IMR-90 (cell line): ENCODE results near the gene ROR2. TPM values are rescaled to one million over a fixed set of nuclear protein-coding genes. Genes with fewer than 3 reads are reported as not detected.

Experiments used
- ATAC-seq: fragments of 200-7000 bp; cut with Tn5 transposase; 2 replicates; pipeline ENCODE4 v1.9.1; 2020; ENCODE audit warnings: low read depth, mild to moderate bottlenecking, moderate library complexity
- BruUV-seq: library from RNA; stranded (reverse); fragments of 400-500 nt; replicated peaks from 2 replicates; lab custom pipeline; 2021; lab: Mats Ljungman, UMichigan
- CTCF ChIA-PET: fragments of 300-600 bp; formaldehyde crosslinking; extraction: SDS; loops from one replicate; lab custom pipeline; 2021; ENCODE audit warnings: antibody characterized with exemption; lab: Yijun Ruan, JAX
- POLR2A ChIA-PET: fragments of 300-600 bp; sonication (Branson Sonifier 250); formaldehyde crosslinking; loops from one replicate; lab custom pipeline; 2022; ENCODE audit warnings: antibody characterized with exemption; ENCODE audit not compliant: unreplicated experiment; lab: Charles Lee
- DNase-seq: peaks from one replicate; pipeline ENCODE4 v3.0.0; 2013
- H2AFZ ChIP-seq: replicated peaks from 2 replicates; pipeline ENCODE3; 2013; ENCODE audit warnings: low read length, mild to moderate bottlenecking; ENCODE audit not compliant: poor library complexity
- H2AK5ac ChIP-seq: 2 replicates; pipeline ENCODE4 v1.6.1; 2013; ENCODE audit warnings: low read depth, low read length, inconsistent platforms
- H2AK9ac ChIP-seq: replicated peaks from 2 replicates; pipeline ENCODE3; 2013; ENCODE audit warnings: mild to moderate bottlenecking, low read depth, low read length, moderate library complexity; ENCODE audit not compliant: poor library complexity
- H2BK120ac ChIP-seq: 2 replicates; pipeline ENCODE4 v1.6.1; 2013; ENCODE audit warnings: low read depth, low read length, inconsistent platforms
- H2BK15ac ChIP-seq: 3 replicates; pipeline ENCODE4 v1.6.1; 2013; ENCODE audit warnings: low read depth, low read length, inconsistent platforms
- H2BK20ac ChIP-seq: 2 replicates; pipeline ENCODE4 v1.6.1; 2013; ENCODE audit warnings: low read depth, mild to moderate bottlenecking, inconsistent platforms, low read length, moderate library complexity
- H2BK5ac ChIP-seq: 2 replicates; pipeline ENCODE4 v1.6.1; 2013; ENCODE audit warnings: mild to moderate bottlenecking, low read depth, low read length, inconsistent platforms; ENCODE audit not compliant: poor library complexity, severe bottlenecking
- H3K14ac ChIP-seq: replicated peaks from 2 replicates; pipeline ENCODE4 v1.6.1; 2013; ENCODE audit warnings: low read depth, low read length, inconsistent platforms
- H3K18ac ChIP-seq: 2 replicates; pipeline ENCODE4 v1.6.1; 2013; ENCODE audit warnings: low read depth, low read length, control low read depth
- H3K23ac ChIP-seq: 2 replicates; pipeline ENCODE4 v1.6.1; 2013; ENCODE audit warnings: low read depth, low read length, inconsistent platforms
- H3K27ac ChIP-seq: 2 replicates; pipeline ENCODE4 v1.5.1; 2013; ENCODE audit warnings: mild to moderate bottlenecking, control low read depth, low read length; ENCODE audit not compliant: insufficient read depth
- H3K27me3 ChIP-seq: 2 replicates; pipeline ENCODE4 v1.6.1; 2013; ENCODE audit warnings: low read length; ENCODE audit not compliant: control insufficient read depth, insufficient read depth
- H3K36me3 ChIP-seq: 2 replicates; pipeline ENCODE4 v1.6.1; 2013; ENCODE audit warnings: low read length, mixed read lengths; ENCODE audit not compliant: control insufficient read depth, insufficient read depth
- H3K4ac ChIP-seq: 2 replicates; pipeline ENCODE4 v1.6.1; 2013; ENCODE audit warnings: low read depth, low read length, inconsistent platforms
- H3K4me1 ChIP-seq: 2 replicates; pipeline ENCODE4 v1.6.1; 2013; ENCODE audit warnings: low read length, mixed read lengths; ENCODE audit not compliant: control insufficient read depth, insufficient read depth
- H3K4me2 ChIP-seq: 2 replicates; pipeline ENCODE4 v1.6.1; 2013; ENCODE audit warnings: low read depth, mild to moderate bottlenecking, control low read depth, low read length, moderate library complexity
- H3K4me3 ChIP-seq: 2 replicates; pipeline ENCODE4 v1.5.1; 2013; ENCODE audit warnings: low read depth, mild to moderate bottlenecking, control low read depth, low read length, moderate library complexity; ENCODE audit not compliant: insufficient read depth
- H3K56ac ChIP-seq: 2 replicates; pipeline ENCODE4 v1.6.1; 2013; ENCODE audit warnings: low read length, inconsistent platforms; ENCODE audit not compliant: insufficient read depth; ENCODE audit errors: extremely low read depth
- H3K79me1 ChIP-seq, 2 experiments: 2 replicates each; pipeline ENCODE4 v1.6.1; 2013; ENCODE audit warnings: low read length in 2 of 2, inconsistent platforms in 1 of 2, low read depth in 1 of 2
- H3K9ac ChIP-seq: 2 replicates; pipeline ENCODE4 v1.6.1; 2013; ENCODE audit warnings: low read depth, low read length, control low read depth
- H3K9me1 ChIP-seq: 2 replicates; pipeline ENCODE4 v1.6.1; 2013; ENCODE audit warnings: low read length, inconsistent platforms; ENCODE audit not compliant: insufficient read depth
- H3K9me3 ChIP-seq: 2 replicates; pipeline ENCODE4 v1.6.1; 2013; ENCODE audit warnings: low read length; ENCODE audit not compliant: control insufficient read depth, insufficient read depth
- H4K20me1 ChIP-seq: 2 replicates; pipeline ENCODE4 v1.6.1; 2013; ENCODE audit warnings: low read length, inconsistent platforms; ENCODE audit not compliant: insufficient read depth
- H4K5ac ChIP-seq: 2 replicates; pipeline ENCODE4 v1.6.1; 2013; ENCODE audit warnings: mild to moderate bottlenecking, low read depth, low read length, control low read depth
- H4K8ac ChIP-seq, 2 experiments: 2 replicates each; pipeline ENCODE4 v1.6.1; 2013; ENCODE audit warnings: low read depth in 2 of 2, low read length in 2 of 2, control low read depth in 1 of 2, inconsistent platforms in 1 of 2
- H4K91ac ChIP-seq: 2 replicates; pipeline ENCODE4 v1.6.1; 2013; ENCODE audit warnings: low read depth, low read length, inconsistent platforms; ENCODE audit not compliant: insufficient read depth
- CEBPB ChIP-seq: IDR thresholded peaks from 2 replicates; pipeline ENCODE4 v1.6.1; 2012; ENCODE audit warnings: low read depth, low read length, improper control_type of control experiment
- ELK1 ChIP-seq: fragments of 150-350 bp; IDR thresholded peaks from 2 replicates; pipeline ENCODE4 v1.6.1; 2016; ENCODE audit warnings: low read depth, mild to moderate bottlenecking, low read length, moderate library complexity, borderline replicate concordance
- FOS ChIP-seq: fragments of 150-350 bp; IDR thresholded peaks from 2 replicates; pipeline ENCODE4 v1.6.1; 2016; ENCODE audit warnings: low read depth, low read length
- MAFK ChIP-seq: IDR thresholded peaks from 2 replicates; pipeline ENCODE4 v1.6.1; 2012; ENCODE audit warnings: low read depth, low read length, improper control_type of control experiment
- POLR2A ChIP-seq: IDR thresholded peaks from 2 replicates; pipeline ENCODE4 v1.6.1; 2012; ENCODE audit warnings: mild to moderate bottlenecking, low read depth, low read length
- SMC3 ChIP-seq: fragments of 150-350 bp; IDR thresholded peaks from 2 replicates; pipeline ENCODE4 v1.6.1; 2016; ENCODE audit warnings: low read depth, mild to moderate bottlenecking, antibody characterized with exemption, low read length, moderate library complexity
- WGBS, 2 experiments: methylation state at CpG; one replicate each; pipeline versions ENCODE4 v1.1.5 to v1.1.7; 2013; ENCODE audit warnings: missing lambda C conversion rate in 2 of 2; ENCODE audit not compliant: insufficient read length in 1 of 2; ENCODE audit errors: extremely low coverage in 2 of 2; 5-methylcytosine and 5-hydroxymethylcytosine counted together
- dilution Hi-C: fragments of 300-500 bp; cut with HindIII; formaldehyde crosslinking; loops from one replicate; pipeline ENCODE4 v1.14.3; 2018; ENCODE audit warnings: low sequenced_read_pairs; ENCODE audit not compliant: unreplicated experiment
- in situ Hi-C: fragments of 300-500 bp; cut with MboI; formaldehyde crosslinking; loops from 3 replicates; pipeline ENCODE4 v1.14.3; 2019; ENCODE audit warnings: low sequenced_read_pairs, inconsistent platforms, mixed read lengths
- intact Hi-C: fragments of 100-400 bp; cut with micrococcal nuclease; formaldehyde crosslinking; loops from 2 replicates; pipeline ENCODE4 v1.10.0; 2022
- polyA plus RNA-seq, 3 experiments: library from polyadenylated mRNA; depleted of rRNA; stranded (reverse); fragments of >200 nt; gene quantifications; 2 replicates each; pipeline ENCODE4 v1.2.3, GENCODE V29; 2012; ENCODE audit warnings: low replicate concordance in 1 of 3
- total RNA-seq: library from RNA; depleted of rRNA; stranded (reverse); fragments of >200 nt; gene quantifications from 2 replicates; pipeline ENCODE4 v1.2.3, GENCODE V29; 2012

The ROR2 gene
- total and polyA plus RNA-seq, 2 of the 4 experiments (the other 2 are of a cell fraction): 2.3 to 4.8 TPM

GRCh38 chr9:91657501-91657900 is 292.5 kb downstream of the ROR2 start:
- ChIA-PET CTCF (no interaction called here), POLR2A (no interaction called here)
- Histone ChIP-seq H2BK20ac (no peak overlapping the region), H3K79me1 (no peaks in the 10 kb centered on the region), H2BK15ac (no peak overlapping the region), H2AK5ac (no peak overlapping the region), H3K4me1 (no peaks in the 10 kb centered on the region), H4K20me1 (no peaks in the 10 kb centered on the region), H2BK5ac (no peak overlapping the region), H2AFZ (no peak overlapping the region), H2BK120ac (no peak overlapping the region), H4K8ac (no peak overlapping the region), H3K9me3 (no peaks in the 10 kb centered on the region), H3K9me1 (no peaks in the 10 kb centered on the region), H4K91ac (no peak overlapping the region), H3K23ac (no peak overlapping the region), H3K4me2 (no peak overlapping the region), H3K9ac (no peak overlapping the region), H3K18ac (no peak overlapping the region), H3K27ac (no peak overlapping the region), H2AK9ac (peak overlapping the region; percentile 68), H3K27me3 (peaks cover 2% of the 10 kb centered on the region; the same call in 1 of the 2 replicates), H3K4me3 (no peak overlapping the region), H3K36me3 (no peaks in the 10 kb centered on the region), H3K4ac (no peak overlapping the region), H4K5ac (no peak overlapping the region), H3K14ac (no peak overlapping the region), H3K56ac (no peak overlapping the region)
- ATAC-seq (no peak), DNase-seq (no peak)
- TF ChIP-seq SMC3 (no peak), CEBPB (no peak), MAFK (no peak), FOS (no peak), POLR2A (no peak), ELK1 (no peak)
- in situ Hi-C loops: no loop called here
- no CpG with 5 or more reads among the region's 3 CpGs for WGBS, 2 experiments
- intact Hi-C loops: no loop called here
- dilution Hi-C loops: loop anchor here (25.0 kb wide), 1 partner anchor 145 kb away; no protein-coding TSS in a partner anchor
- BruUV-seq: no TSS peak
